ENCODE measurements around the gene GSTT2B.
"Not testable (repeated sequence)": the region's sequence is repeated elsewhere in the genome, so short reads cannot be mapped to it uniquely, and the experiment has no call there.

GRCh38 chr22:23947391-23947790 lies 13.6 kb downstream of the GSTT2B start:
- TF ChIP-seq CTCF, POLR2A (IDR thresholded peaks at IDR 0.05): not testable (repeated sequence)
